Vagina (tissue), 2 donors: Measurements from ENCODE around the gene LRMDA. TPM values are rescaled to one million over a fixed set of nuclear protein-coding genes. Genes with fewer than 3 reads are reported as not detected.

Experiments used
- DNase-seq, 2 donors: peaks; one replicate each; pipeline ENCODE4 v3.0.0-alpha.2; 2017; ENCODE audit errors: extremely low spot score in 2 of 2
- H3K27ac ChIP-seq: fragments of 200-600 bp; sonication (generic); one replicate; pipeline ENCODE4 v1.5.1; 2019
- H3K27me3 ChIP-seq: fragments of 200-600 bp; sonication (generic); one replicate; pipeline ENCODE4 v1.5.1; 2019
- H3K36me3 ChIP-seq, 2 donors: fragments of 200-600 bp; sonication (generic); one replicate each; pipeline ENCODE4 v1.5.1; 2017 to 2019
- H3K4me1 ChIP-seq: fragments of 200-600 bp; sonication (generic); one replicate; pipeline ENCODE4 v1.5.1; 2019
- H3K4me3 ChIP-seq, 2 donors: fragments of 200-600 bp; sonication (generic); 1 replicate in 1 of 2; 2 replicates in 1 of 2; pipeline ENCODE4 v1.5.1; 2016 to 2019
- H3K9me3 ChIP-seq: fragments of 200-600 bp; sonication (generic); one replicate; pipeline ENCODE4 v1.5.1; 2019
- POLR2A ChIP-seq, 2 donors: fragments of 450-650 bp; IDR thresholded peaks; one replicate each; pipeline ENCODE4 v1.6.1; 2017; ENCODE audit warnings: antibody characterized with exemption in 2 of 2, mild to moderate bottlenecking in 2 of 2, moderate library complexity in 2 of 2
- POLR2AphosphoS5 ChIP-seq, 2 donors: sonication (generic); formaldehyde crosslinking; IDR thresholded peaks; one replicate each; pipeline ENCODE4 v1.9.0; 2017; ENCODE audit warnings: antibody characterized with exemption in 2 of 2, mild to moderate bottlenecking in 2 of 2, low read depth in 1 of 2; ENCODE audit not compliant: insufficient read depth in 1 of 2
- intact Hi-C: fragments of 100-400 bp; cut with DNase I; formaldehyde crosslinking; loops from one replicate; pipeline ENCODE4 v1.15.1; 2023
- total RNA-seq: library from RNA; depleted of rRNA; stranded (reverse); fragments of >200 nt; gene quantifications from one replicate; pipeline ENCODE4 v1.2.3, GENCODE V29; 2016
- TF ChIP-seq, protein P1 (sequence below), 3 experiments: fragments of 450-650 bp in 2 of 3; fragments of 200-600 bp in 1 of 3; sonication (generic) in 1 of 3; IDR thresholded peaks; one replicate each; pipeline ENCODE4 v1.5.1; 2017 to 2019; ENCODE audit warnings: antibody characterized with exemption in 3 of 3, mild to moderate bottlenecking in 2 of 3, moderate library complexity in 2 of 3

Gene LRMDA
- total RNA-seq, 1 donor from 2014 or later = 22.6 TPM

DNA sequence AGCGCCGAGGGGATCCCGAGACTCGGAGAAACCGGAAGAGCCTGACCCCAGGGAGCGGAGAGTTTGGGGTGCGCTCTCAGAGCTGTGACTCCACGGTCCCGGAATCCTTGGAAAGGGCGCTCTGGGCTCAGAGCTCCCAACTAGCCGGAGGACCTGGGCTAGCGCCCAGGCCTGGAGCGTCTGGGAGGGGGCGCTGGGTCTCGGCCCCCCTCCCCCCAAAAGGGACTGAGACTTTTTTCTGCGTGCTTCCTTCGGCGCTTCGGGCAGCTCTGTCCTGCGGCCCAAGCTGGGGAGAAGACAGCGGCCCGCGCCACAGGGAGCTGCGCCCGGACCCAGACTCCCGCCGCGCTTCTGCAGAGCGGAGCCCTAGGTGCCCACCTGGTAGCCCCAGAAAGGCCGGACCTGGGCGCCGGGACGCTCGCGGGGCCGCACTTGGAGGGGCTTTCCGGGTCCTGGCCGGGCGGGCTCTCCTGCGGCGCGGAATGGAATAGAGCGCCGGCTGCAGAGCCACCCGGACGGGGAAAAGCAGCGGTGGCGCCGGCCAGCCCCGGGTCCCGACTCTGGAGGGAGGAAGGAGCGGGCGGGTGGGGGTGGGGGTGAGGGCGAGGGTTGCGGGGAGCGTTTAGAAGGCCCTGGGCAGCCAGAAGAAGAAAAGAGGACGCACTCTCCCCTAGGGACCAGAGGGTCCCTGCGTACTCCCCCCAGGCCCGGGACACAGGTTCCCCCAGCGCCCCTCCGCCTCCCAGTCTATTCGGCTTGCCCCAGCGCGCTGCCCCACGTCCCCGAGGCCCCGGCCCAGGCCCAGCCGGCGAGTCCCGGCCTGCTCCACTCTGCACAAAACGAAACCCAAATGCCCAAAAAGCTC is 34.6 kb upstream of the LRMDA start:
- no peak for DNase-seq
- H3K4me3 ChIP-seq = peak overlapping the region; percentile 62 to 99

DNA sequence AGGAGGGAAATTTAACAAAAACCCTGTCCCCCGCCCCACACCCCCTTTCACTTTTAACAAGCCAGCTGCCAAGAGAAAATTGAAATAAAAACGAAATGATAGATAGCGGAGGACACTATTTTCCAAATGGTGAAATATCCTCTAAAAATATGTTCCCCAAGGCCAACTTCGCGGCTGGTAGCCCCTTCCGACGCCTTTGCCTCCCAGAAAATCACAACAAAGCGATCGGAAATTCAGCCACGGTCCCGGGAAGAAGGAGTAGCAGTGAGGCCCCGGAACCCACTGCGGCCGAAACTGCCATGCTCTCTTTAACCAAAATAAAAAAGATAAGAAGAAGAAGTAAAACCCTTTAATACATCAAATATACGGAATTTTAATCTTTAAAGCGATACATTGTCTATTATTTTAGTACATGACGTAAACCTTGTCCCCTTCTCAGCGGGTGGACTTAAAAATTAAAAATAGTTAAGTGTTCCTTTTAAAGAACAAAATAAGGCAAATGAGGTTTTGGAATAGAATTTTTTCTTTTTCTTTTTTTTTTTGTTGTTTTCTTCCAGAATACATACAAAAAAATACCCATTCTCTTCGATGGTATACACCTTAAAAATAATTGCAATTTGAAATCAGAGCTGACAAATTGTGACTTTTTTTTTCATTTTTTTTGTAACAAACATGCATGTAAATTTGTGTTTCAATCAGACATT is 33.8 kb upstream of the LRMDA start:
- TF ChIP-seq POLR2A (IDR thresholded peaks at IDR 0.05) = no peak
- TF ChIP-seq POLR2AphosphoS5 (IDR thresholded peaks at IDR 0.05; ENCODE audit: insufficient read depth in 1 of 2, low read depth in 1 of 2) = no peak
- TF ChIP-seq, protein P1, sequence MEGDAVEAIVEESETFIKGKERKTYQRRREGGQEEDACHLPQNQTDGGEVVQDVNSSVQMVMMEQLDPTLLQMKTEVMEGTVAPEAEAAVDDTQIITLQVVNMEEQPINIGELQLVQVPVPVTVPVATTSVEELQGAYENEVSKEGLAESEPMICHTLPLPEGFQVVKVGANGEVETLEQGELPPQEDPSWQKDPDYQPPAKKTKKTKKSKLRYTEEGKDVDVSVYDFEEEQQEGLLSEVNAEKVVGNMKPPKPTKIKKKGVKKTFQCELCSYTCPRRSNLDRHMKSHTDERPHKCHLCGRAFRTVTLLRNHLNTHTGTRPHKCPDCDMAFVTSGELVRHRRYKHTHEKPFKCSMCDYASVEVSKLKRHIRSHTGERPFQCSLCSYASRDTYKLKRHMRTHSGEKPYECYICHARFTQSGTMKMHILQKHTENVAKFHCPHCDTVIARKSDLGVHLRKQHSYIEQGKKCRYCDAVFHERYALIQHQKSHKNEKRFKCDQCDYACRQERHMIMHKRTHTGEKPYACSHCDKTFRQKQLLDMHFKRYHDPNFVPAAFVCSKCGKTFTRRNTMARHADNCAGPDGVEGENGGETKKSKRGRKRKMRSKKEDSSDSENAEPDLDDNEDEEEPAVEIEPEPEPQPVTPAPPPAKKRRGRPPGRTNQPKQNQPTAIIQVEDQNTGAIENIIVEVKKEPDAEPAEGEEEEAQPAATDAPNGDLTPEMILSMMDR (IDR thresholded peaks at IDR 0.05) = no peak
- intact Hi-C loops = loop anchor here (5.0 to 10.0 kb wide), 6 partner anchors 103 to 1607 kb away; no protein-coding TSS in a partner anchor
- no peaks in the 10 kb centered on the region for H3K9me3 ChIP-seq
- H3K36me3 ChIP-seq = peaks cover 0 to 12% of the 10 kb centered on the region in 2 donors
- H3K4me3 ChIP-seq = peak overlapping the region; percentile 62 to 99
- peaks cover 18% of the 10 kb centered on the region for H3K4me1 ChIP-seq
- DNase-seq = no peak
- H3K27me3 ChIP-seq = no peaks in the 10 kb centered on the region
- H3K27ac ChIP-seq = peak overlapping the region; percentile 99

More for the DNA sequence above, 34.6 kb upstream of the LRMDA start:
- peak overlapping the region; percentile 99 for H3K27ac ChIP-seq
- TF ChIP-seq POLR2A (IDR thresholded peaks at IDR 0.05) (no peak), POLR2AphosphoS5 (IDR thresholded peaks at IDR 0.05; ENCODE audit: insufficient read depth in 1 of 2, low read depth in 1 of 2) (no peak)
- TF ChIP-seq, protein P1 (IDR thresholded peaks at IDR 0.05) = no peak
- H3K9me3 ChIP-seq = no peaks in the 10 kb centered on the region
- H3K36me3 ChIP-seq = peaks cover 0 to 12% of the 10 kb centered on the region in 2 donors
- intact Hi-C loops = loop anchor here (5.0 to 10.0 kb wide), 6 partner anchors 102 to 1608 kb away; no protein-coding TSS in a partner anchor
- H3K4me1 ChIP-seq = peaks cover 18% of the 10 kb centered on the region
- H3K27me3 ChIP-seq = no peaks in the 10 kb centered on the region

GRCh38 chr10:75398200-75398691 is 33.2 kb upstream of the LRMDA start:
- Histone ChIP-seq H3K4me1 (peaks cover 23% of the 10 kb centered on the region), H3K27me3 (no peaks in the 10 kb centered on the region), H3K4me3 (peak overlapping the region; percentile 88 to 99), H3K27ac (peak overlapping the region; percentile 99), H3K36me3 (peaks cover 0 to 12% of the 10 kb centered on the region in 2 donors), H3K9me3 (no peaks in the 10 kb centered on the region)
- TF ChIP-seq, protein P1 (IDR thresholded peaks at IDR 0.05) = no peak
- TF ChIP-seq POLR2AphosphoS5 (IDR thresholded peaks at IDR 0.05; ENCODE audit: insufficient read depth in 1 of 2, low read depth in 1 of 2) (no peak), POLR2A (IDR thresholded peaks at IDR 0.05) (no peak)
- intact Hi-C loops = loop anchor here (5.0 to 10.0 kb wide), 6 partner anchors 103 to 1607 kb away; no protein-coding TSS in a partner anchor
- DNase-seq = no peak

- Histone ChIP-seq H3K36me3 (peaks cover 0 to 12% of the 10 kb centered on the region in 2 donors), H3K4me3 (peak overlapping the region; percentile 88 to 99), H3K27me3 (no peaks in the 10 kb centered on the region), H3K9me3 (no peaks in the 10 kb centered on the region), H3K4me1 (peaks cover 29% of the 10 kb centered on the region), H3K27ac (peak overlapping the region; percentile 99)
- TF ChIP-seq POLR2AphosphoS5 (IDR thresholded peaks at IDR 0.05; ENCODE audit: insufficient read depth in 1 of 2, low read depth in 1 of 2) (peak in 1 of 2 donors; percentile 57), POLR2A (IDR thresholded peaks at IDR 0.05) (no peak)
- TF ChIP-seq, protein P1 (IDR thresholded peaks at IDR 0.05) = no peak
- no peak for DNase-seq
- intact Hi-C loops = loop anchor here (5.0 to 10.0 kb wide), 6 partner anchors 104 to 1606 kb away; no protein-coding TSS in a partner anchor
Observed at GRCh38 chr10:75398692-75399460, 32.5 kb upstream of the LRMDA start.
